Measurements from ENCODE around the gene GRAMD2A. TPM values are rescaled to one million over a fixed set of nuclear protein-coding genes. Genes with fewer than 3 reads are reported as not detected.

Gene GRAMD2A
- polyA plus RNA-seq, 1 donor from 2014 or later: not detected

GRCh38 chr15:72169921-72170611 is 27.5 kb downstream of the GRAMD2A start:
- Mint-ChIP-seq H3K9me3 (no peaks in the 10 kb centered on the region), H3K27me3 (peaks cover 10% of the 10 kb centered on the region), H3K4me3 (no peak overlapping the region), H3K27ac (no peak overlapping the region), H3K36me3 (no peaks in the 10 kb centered on the region), H3K4me1 (no peaks in the 10 kb centered on the region)

DNA sequence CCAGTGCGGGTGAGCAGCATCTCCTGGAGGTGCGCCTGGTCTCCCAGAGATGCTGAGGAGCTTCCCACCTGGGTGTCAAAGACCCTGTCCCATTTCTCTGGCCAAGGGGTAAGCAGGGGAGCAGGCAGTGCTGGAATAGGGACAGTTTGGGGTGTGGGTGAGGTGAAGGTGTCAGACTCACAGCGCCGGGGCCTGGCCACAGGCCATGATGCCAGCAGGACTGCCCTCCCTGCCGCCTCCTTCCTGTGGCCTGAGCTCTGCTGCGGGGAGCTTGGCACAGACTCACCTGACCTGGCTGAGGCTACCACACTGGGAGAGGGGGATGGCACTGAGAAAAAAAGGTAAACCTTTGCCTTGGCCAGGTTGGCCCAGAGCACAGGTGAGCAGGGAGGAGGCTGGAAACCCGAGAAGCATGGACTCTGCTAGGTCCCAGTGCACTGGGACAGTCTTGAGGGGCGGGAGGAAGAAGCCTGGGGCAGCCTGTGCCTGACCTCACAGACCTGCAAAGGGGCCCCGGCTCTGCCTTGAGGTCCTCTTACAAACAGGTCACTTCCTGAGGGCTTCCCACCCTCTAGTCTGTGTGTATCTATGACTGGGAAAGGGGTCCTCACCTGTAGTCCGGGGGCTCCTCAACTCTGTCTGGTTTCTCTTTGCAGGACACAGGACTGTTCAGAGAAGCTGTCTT is 28.2 kb downstream of the GRAMD2A start:
- H3K27ac Mint-ChIP-seq: no peak overlapping the region

GRCh38 chr15:72168808-72169190 is 28.8 kb downstream of the GRAMD2A start:
- Mint-ChIP-seq H3K27me3 (peaks cover 6% of the 10 kb centered on the region), H3K4me3 (peak overlapping the region in 1 of 4 donors; percentile 67), H3K4me1 (no peaks in the 10 kb centered on the region), H3K27ac (no peak overlapping the region), H3K36me3 (no peaks in the 10 kb centered on the region), H3K9me3 (no peaks in the 10 kb centered on the region)

More for the DNA sequence above, 28.2 kb downstream of the GRAMD2A start:
- Mint-ChIP-seq H3K9me3 (no peaks in the 10 kb centered on the region), H3K36me3 (no peaks in the 10 kb centered on the region), H3K4me3 (no peak overlapping the region), H3K27me3 (peaks cover 8% of the 10 kb centered on the region), H3K4me1 (no peaks in the 10 kb centered on the region)

GRCh38 chr15:72168131-72168807 is 29.3 kb downstream of the GRAMD2A start:
- Mint-ChIP-seq H3K9me3 (no peaks in the 10 kb centered on the region), H3K4me3 (no peak overlapping the region), H3K4me1 (no peaks in the 10 kb centered on the region), H3K27ac (no peak overlapping the region), H3K36me3 (no peaks in the 10 kb centered on the region), H3K27me3 (peaks cover 6% of the 10 kb centered on the region)

GRCh38 chr15:72167445-72167844 is 30.1 kb downstream of the GRAMD2A start:
- Mint-ChIP-seq H3K4me3 (no peak overlapping the region), H3K27me3 (peaks cover 6% of the 10 kb centered on the region), H3K9me3 (no peaks in the 10 kb centered on the region), H3K4me1 (no peaks in the 10 kb centered on the region), H3K27ac (no peak overlapping the region), H3K36me3 (no peaks in the 10 kb centered on the region)

- Mint-ChIP-seq H3K9me3 (no peaks in the 10 kb centered on the region), H3K27me3 (peaks cover 6% of the 10 kb centered on the region), H3K36me3 (no peaks in the 10 kb centered on the region), H3K4me3 (no peak overlapping the region), H3K4me1 (no peaks in the 10 kb centered on the region), H3K27ac (no peak overlapping the region)
These were observed 30.7 kb downstream of the GRAMD2A start for GRCh38 chr15:72166716-72167417.

DNA sequence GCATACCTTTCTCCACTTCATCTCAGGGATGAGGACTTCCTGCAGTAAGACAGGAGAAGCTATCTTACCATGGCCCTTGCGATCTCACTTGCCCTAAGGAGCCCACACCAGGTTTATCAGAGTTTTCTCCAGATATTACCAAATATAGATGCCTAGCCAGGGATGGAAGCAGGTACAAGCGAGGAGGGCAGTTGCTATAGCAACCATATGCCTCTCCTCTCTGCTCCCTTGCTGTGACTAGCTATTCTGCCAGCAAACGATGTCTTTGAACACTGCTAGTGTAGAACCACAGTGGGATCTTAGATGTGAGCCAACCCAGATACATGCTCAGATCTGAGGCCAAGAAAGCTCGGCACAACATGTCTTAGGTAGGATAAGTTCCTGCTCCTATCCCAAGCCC is 33.9 kb downstream of the GRAMD2A start:
- H3K36me3 Mint-ChIP-seq: no peaks in the 10 kb centered on the region
- H3K4me3 Mint-ChIP-seq: no peak overlapping the region
- peaks cover 4% of the 10 kb centered on the region for H3K27me3 Mint-ChIP-seq

DNA sequence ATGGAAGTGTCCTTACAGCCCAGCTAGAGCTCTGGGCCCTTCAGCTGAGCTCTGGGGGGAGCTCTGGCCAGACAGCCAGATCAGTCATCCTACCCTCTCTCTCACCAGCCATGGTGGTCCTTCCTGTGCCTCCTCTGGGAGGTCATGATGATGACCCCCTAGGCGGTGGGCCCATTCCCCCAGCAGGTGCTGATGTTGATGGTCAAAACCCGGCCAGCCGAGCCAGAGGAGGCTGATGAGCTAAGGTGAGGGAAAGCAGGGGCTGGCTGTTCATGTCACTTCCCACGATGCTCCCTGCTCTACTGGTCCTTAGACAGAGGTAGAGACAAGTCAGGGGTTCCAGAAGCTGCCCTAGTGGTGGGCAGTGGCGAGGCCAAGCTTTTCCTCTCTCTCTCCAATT is 35.0 kb downstream of the GRAMD2A start:
- H3K9me3 Mint-ChIP-seq: no peaks in the 10 kb centered on the region
- H3K27ac Mint-ChIP-seq: no peak overlapping the region
- no peak overlapping the region for H3K4me3 Mint-ChIP-seq

More for the DNA sequence above, 33.9 kb downstream of the GRAMD2A start:
- Mint-ChIP-seq H3K9me3 (no peaks in the 10 kb centered on the region), H3K27ac (no peak overlapping the region), H3K4me1 (no peaks in the 10 kb centered on the region)

DNA sequence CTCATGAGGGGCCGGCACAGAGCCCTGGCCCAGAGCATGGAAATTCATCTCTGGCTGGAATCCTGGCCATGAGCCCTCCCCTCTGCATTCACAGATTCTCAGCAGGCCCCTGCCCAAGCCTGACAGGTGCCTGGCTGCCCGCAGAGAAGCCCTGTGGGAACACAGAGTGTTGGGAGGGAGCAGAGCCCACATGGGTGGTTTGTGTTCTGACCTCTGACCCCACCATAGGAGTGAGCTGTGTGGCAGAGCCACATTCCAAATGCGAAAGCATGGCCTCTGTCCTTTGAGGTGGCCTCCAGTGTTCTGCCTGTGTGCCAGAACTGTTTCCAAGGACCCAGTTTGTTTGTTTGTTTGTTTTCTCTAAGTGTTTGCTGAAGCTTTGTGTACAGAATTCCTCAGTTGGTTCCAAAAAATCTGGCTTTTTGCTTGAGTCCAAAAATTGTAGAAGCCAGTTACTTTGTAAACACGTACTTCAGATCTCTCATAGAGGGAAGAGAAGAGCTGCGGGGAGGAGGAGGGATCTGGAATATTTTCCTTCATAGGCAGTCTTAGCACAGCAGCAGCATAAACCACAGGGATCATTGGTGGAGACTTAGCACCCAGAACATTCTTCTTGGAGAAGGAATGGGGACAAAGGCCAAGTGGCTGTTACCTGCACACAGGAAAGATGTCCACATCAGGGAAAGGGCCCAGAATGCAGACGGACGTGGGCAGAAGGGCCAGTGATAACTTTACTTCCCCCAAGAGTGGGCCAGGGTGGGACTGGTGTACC is 36.0 kb downstream of the GRAMD2A start:
- Mint-ChIP-seq H3K4me1 (no peaks in the 10 kb centered on the region), H3K27me3 (peaks cover under 1% of the 10 kb centered on the region), H3K4me3 (no peak overlapping the region), H3K27ac (no peak overlapping the region), H3K9me3 (no peaks in the 10 kb centered on the region), H3K36me3 (no peaks in the 10 kb centered on the region)

More for the DNA sequence above, 35.0 kb downstream of the GRAMD2A start:
- H3K36me3 Mint-ChIP-seq: no peaks in the 10 kb centered on the region
- peaks cover 4% of the 10 kb centered on the region for H3K27me3 Mint-ChIP-seq
- no peaks in the 10 kb centered on the region for H3K4me1 Mint-ChIP-seq

DNA sequence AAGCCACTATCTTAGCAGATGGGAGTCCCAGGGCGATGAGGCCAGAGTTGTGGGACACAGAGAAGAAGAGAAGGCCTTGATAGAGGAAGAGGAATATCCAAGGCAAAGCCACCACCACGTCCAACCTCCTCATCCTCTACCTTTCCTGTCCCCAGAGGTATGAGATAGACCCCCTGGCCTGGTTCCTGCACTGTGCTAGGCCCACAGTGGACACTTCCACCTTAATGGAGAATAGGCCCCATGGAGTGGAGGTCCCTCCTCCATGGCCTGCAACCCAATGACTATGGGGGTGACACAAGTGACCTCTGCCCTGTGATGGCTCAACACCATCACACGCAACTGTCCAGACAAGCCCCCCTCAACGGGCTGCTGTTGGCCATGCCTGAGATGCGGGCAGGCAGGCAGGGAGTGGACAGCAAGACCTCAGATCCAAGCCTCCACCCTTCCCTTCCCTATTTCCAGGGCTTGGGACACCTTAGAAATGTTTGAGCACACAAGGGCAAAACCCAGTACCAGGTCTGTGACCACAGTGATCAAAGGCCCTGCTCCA is 36.8 kb downstream of the GRAMD2A start:
- H3K4me1 Mint-ChIP-seq: peaks cover 0 to under 1% (median 0%) of the 10 kb centered on the region in 3 donors

DNA sequence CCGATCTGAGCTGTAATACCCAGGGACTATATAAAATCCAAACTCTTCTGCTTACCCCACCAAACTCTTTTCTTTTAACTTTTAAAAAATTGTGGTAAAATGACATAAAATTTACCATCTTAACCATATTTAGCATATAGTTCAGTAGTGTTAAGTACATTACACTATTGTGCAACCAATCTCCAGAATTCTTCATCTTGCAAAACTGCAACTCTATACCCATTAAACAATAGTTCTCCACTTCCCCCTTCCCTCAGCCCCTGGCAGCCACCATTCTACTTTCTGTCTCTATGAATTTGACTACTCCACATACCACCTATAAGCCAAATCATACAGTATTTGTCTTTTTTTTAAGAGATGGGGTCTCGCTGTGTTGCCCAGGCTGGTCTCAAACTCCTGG is 40.7 kb downstream of the GRAMD2A start:
- H3K36me3 Mint-ChIP-seq: no peaks in the 10 kb centered on the region
- peaks cover 0 to 4% (median 0%) of the 10 kb centered on the region in 3 donors for H3K4me1 Mint-ChIP-seq
- no peak overlapping the region for H3K27ac Mint-ChIP-seq
- H3K9me3 Mint-ChIP-seq: no peaks in the 10 kb centered on the region
- no peaks in the 10 kb centered on the region for H3K27me3 Mint-ChIP-seq
- no peak overlapping the region for H3K4me3 Mint-ChIP-seq

More for the DNA sequence above, 36.8 kb downstream of the GRAMD2A start:
- H3K27me3 Mint-ChIP-seq: no peaks in the 10 kb centered on the region
- no peaks in the 10 kb centered on the region for H3K9me3 Mint-ChIP-seq
- no peak overlapping the region for H3K4me3 Mint-ChIP-seq
- H3K27ac Mint-ChIP-seq: no peak overlapping the region
- H3K36me3 Mint-ChIP-seq: no peaks in the 10 kb centered on the region

- Mint-ChIP-seq H3K27me3 (no peaks in the 10 kb centered on the region), H3K4me3 (peak overlapping the region; percentile 23 to 90 (median 72)), H3K9me3 (no peaks in the 10 kb centered on the region), H3K4me1 (peaks cover 0 to 4% (median 0%) of the 10 kb centered on the region in 3 donors), H3K36me3 (no peaks in the 10 kb centered on the region), H3K27ac (no peak overlapping the region)
These were observed 41.7 kb downstream of the GRAMD2A start for GRCh38 chr15:72155635-72156616.

DNA sequence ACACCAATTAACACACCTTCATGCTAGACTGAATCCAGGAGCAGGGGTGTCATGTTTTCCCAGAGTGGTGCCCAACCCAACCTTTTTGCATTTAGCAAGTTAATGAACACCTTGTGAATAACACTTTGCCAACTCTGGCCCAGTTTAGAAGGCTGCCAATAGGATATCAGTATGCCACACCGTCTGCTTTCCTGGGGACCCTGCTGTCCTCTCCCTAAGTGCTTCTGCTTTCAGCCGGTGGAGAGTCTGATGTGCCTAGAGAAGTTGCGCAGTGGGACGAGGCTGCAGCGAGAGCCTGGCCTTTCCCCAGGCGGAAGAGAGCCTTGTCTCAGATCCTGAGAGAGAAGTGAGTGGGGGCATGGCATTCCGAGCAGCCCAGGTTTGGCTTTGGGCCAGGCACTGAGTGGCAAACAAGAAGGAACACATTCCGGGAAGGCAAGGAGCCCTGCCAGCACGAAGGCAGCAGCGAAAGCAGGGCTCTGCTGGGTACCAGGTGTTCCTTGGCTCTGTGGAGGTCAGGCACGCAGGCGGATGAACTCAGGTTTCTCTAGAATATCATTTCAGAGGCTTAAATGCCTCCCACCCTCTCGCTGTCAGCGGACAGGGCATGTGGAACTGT is 42.5 kb downstream of the GRAMD2A start:
- H3K27ac Mint-ChIP-seq: no peak overlapping the region
- peaks cover 0 to 4% (median 0%) of the 10 kb centered on the region in 3 donors for H3K4me1 Mint-ChIP-seq
- H3K4me3 Mint-ChIP-seq: peak overlapping the region in 2 of 4 donors; percentile 69 to 75
- H3K9me3 Mint-ChIP-seq: no peaks in the 10 kb centered on the region
- H3K27me3 Mint-ChIP-seq: no peaks in the 10 kb centered on the region
- no peaks in the 10 kb centered on the region for H3K36me3 Mint-ChIP-seq
